H1 (cell line): ENCODE results near the gene CCDC93. TPM values are rescaled to one million over a fixed set of nuclear protein-coding genes. Genes with fewer than 3 reads are reported as not detected.

Experiments
- CTCF ChIP-seq, 3 experiments: IDR thresholded peaks; 1 replicate in 2 of 3; 2 replicates in 1 of 3; pipeline versions ENCODE4 v1.5.1 to v1.6.1; 2011; ENCODE audit warnings: low read length in 3 of 3, mild to moderate bottlenecking in 3 of 3, inconsistent platforms in 2 of 3, low read depth in 1 of 3, moderate library complexity in 1 of 3; ENCODE audit not compliant: insufficient read depth in 1 of 3; ENCODE audit errors: control extremely low read depth in 1 of 3
- POU5F1 ChIP-seq: IDR thresholded peaks from 2 replicates; pipeline ENCODE4 v1.6.1; 2011; ENCODE audit warnings: low read depth, mild to moderate bottlenecking, low read length, moderate library complexity
- RAD21 ChIP-seq, 2 experiments: IDR thresholded peaks in 1 of 2; conservative IDR thresholded peaks in 1 of 2; 2 replicates each; pipeline ENCODE4 v1.6.1; 2011; ENCODE audit warnings: low read depth in 2 of 2, low read length in 2 of 2, improper control_type of control experiment in 1 of 2, inconsistent platforms in 1 of 2, mild to moderate bottlenecking in 1 of 2, moderate library complexity in 1 of 2
- polyA plus RNA-seq, 7 experiments: library from polyadenylated mRNA; depleted of rRNA in 3 of 7; stranded (reverse) in 5 of 7; unstranded in 2 of 7; fragments of >200 nt in 5 of 7; fragments of 200-250 nt in 2 of 7; gene quantifications; 1 replicate in 5 of 7; 2 replicates in 1 of 7; 4 replicates in 1 of 7; pipeline versions ENCODE4 v1.2.1 to v1.2.3, GENCODE V29; 2011 to 2013; ENCODE audit warnings: missing spikeins in 2 of 7, mixed read lengths in 2 of 7
- total RNA-seq: library from RNA; stranded (reverse); fragmentation: NEBNext Ultra II Directional; extraction: Animal tissue kit (Norgen Biotek cat#: 25700); gene quantifications from 2 replicates; pipeline ENCODE4 v1.2.1, GENCODE V29; 2021

CCDC93 gene
- total and polyA plus RNA-seq, 2 of the 8 experiments (the other 6 are each of a cell fraction or from before 2014, with no cell fraction given) = 5.5 to 18.0 TPM

GRCh38 chr2:118003396-118003824 lies 10.5 kb downstream of the CCDC93 start (continued):
- TF ChIP-seq CTCF (IDR thresholded peaks at IDR 0.05; ENCODE audit: control extremely low read depth in 1 of 3, insufficient read depth in 1 of 3, low read depth in 1 of 3, low read length in 3 of 3) (peak in 2 of 3 experiments; percentile 63 to 82; a peak in 3 of 4 replicates), POU5F1 (no peak), RAD21 (IDR thresholded peaks at IDR 0.05 in 1 of 2, conservative IDR thresholded peaks at IDR 0.05 in 1 of 2; ENCODE audit: low read depth in 2 of 2, low read length in 2 of 2) (peak; percentile 83 to 85)
- TF ChIP-seq, all 59 proteins: peak for 5
